HG03060 (cell line): ENCODE data around the gene SLC22A13.
"Not testable (repeated sequence)": the region's sequence is repeated elsewhere in the genome, so short reads cannot be mapped to it uniquely, and the experiment has no call there.

Experiments
- ATAC-seq: cut with Tn5 transposase; IDR thresholded peaks from one replicate; pipeline ENCODE4 v1.9.1; 2021; ENCODE audit warnings: low read depth, moderate number of reproducible peaks; ENCODE audit not compliant: unreplicated experiment

The SLC22A13 gene

DNA sequence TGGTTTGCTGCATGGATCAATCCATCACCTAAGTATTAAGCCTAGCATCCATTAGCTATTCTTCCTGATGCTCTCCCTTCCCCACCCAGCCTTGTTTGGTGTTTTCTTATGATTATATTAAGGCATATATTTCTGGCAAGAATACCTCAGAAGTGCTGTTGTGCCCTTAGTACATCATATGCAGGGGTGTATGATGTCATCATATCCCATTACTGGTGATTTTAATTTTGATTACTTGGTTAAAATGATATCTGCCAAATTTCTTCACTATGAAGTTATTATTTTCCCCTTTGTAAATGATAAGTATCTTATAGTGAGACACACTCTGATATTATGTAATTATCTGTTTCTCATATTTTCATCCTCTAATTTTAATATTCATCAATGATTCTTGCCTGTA, 31.9 kb downstream of the SLC22A13 start:
- ATAC-seq = no peak

DNA sequence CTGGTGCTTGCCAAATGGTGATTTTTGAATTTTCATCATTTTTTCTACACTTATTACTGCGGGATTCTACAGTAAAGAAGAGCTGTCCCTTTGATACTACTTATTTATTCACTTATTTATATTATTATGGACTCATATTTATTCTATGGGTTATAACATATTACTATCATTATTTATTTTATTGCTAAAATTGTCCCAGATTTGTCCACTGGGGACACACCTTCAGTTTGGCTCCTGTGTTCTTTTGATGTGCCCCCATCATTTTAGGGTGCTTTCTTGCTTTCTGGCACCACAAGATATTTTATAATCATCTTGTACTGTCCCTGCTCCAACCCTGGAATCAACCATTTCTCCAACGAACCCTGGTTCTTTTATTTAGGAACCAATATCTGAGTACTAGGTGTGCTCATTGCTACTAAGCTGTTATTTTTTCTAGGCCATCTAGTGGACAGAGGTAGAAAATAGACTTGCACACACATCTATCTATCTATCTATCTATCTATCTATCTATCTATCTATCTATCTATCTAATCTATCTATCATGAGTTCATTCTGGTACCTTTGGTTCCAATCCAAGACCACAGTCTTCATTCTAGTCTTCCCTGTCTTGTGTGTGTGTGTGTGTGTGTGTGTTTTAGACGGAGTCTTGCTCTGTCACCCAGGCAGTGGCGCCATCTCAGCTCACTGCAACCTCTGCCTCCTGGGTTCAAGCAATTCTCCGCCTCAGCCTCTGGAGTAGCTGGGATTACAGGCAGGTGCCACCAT, 32.5 kb downstream of the SLC22A13 start:
- no peak for ATAC-seq

DNA sequence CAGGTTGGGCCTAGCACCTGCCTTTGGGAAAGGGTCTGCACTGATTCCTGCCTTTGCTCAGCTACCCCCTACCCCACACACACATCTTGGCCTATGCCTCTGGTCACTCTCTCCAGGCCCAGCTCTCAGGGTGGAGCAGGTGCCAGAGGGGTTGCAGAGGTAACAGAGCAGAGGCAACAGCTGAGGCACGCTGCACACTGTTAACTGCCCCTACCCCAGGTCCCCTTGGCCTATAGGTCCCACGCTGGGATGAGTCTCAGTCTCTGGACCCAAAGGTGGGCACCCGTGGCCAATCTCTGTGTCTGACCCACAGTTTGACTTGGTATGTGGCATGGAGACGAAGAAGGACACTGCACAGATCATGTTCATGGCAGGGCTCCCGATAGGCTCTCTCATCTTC, 41.3 kb downstream of the SLC22A13 start:
- no peak for ATAC-seq

DNA sequence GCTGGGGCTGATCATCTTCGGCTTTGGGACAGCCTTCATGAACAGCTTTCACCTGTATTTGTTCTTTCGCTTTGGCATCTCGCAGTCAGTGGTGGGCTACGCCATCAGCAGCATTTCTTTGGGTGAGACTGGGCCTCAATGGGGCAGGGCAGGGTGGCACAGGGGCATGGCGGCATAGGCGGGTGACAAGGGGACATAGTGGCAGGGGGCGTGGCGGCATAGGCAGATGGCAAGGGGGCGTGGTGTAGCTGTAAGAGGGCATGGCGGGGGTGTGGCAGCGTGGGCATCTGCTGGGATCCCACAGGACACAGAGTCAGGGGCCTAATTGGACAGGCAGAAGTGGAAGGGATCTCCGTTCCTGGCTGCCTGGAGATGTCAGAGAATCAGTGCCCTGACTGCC, 42.0 kb downstream of the SLC22A13 start:
- no peak for ATAC-seq

DNA sequence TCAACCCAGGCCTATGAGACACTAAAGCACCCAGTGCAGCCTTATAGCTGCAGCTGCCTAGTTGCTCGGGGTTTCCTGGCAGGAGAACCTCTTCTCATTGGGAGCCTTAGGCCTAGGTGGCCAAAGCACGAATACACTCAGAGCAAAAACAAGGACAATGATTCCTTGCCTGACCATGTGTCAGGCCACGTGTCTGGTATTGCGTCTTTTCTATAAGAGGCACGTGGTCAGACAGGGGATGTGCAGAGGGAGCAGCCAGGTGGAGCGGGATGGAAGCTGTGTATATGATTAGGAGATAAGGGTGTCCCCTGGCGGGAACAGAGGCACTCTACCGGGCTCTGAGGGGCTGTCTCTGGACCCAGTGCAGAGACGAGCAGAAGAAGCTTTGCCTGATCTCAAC, 42.8 kb downstream of the SLC22A13 start:
- no peak for ATAC-seq

DNA sequence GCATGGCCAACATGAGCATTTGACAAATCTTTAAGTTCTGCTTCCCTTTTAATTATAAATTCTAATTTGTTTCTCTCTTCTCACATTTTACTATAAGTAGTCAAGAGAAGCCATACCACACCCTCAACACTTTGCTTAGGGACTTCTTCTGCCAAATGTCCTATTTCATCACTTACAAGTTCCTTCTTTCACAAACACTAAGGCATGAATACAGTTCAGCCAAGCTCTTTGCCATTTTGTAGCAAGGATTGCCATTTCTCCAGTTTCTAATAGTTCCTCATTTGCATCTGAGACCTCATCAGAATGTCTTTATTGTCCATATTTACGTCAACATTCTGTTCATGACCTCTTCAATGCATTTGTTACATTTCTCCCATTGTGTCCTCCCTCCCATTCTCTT, 45.9 kb downstream of the SLC22A13 start:
- ATAC-seq = no peak

DNA sequence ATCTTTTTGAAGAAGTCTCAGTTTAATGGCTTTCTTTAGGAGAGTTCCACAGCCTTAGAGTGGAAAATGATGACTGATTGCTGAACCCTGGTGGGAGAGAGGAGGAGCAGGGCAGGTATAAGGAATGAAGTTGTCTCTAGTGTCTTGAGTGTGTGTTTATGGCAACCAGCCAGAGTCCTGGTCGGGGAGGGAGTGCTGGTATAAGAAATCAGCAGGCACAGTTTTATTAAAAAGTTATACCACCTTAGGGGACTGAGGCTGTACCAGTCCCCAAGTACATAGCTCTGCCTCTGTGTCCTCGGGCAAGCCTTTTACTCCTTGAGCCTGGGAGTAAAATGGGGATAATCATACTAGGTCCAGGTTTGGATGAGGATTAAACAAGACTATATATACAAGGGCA, 46.3 kb downstream of the SLC22A13 start:
- no peak for ATAC-seq

DNA sequence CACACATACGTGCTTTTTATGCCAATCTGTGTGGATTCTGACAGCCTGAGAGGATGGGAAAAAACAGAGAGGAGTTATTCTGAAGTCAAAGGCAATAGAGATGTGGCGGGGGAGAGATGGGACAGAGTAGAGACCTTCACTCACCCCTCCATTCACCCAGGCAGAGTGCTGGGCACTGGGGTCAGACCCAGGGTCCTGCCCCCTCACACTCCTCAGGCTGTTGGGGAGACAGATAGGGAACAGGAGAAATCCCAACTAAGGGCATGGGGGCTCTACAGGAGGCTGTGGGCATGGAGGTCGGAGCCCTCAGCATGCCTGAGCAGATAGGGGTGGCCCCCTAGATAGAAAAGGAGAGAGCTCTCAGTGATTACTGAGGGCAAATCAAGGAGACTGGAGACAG, 46.7 kb downstream of the SLC22A13 start:
- ATAC-seq = no peak

DNA sequence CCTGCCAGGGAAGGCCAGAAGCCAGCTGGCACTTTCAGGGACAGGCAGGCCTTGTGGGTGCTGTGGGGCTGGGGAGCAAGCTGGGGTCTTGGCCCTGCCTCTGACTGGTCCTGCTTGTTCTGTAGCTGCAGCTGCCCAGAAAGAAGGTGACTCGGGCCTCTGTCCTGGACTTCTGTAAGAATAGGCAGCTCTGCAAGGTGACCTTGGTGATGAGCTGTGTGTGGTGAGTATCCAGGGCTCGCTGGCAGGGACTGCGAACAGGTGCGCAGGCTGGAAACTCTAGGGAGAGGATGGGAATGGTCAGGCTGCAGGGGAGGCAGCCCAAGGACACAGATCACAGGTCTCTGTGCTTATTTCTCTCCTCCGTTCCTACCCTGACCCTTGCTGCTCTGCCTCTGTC, 47.7 kb downstream of the SLC22A13 start:
- ATAC-seq = no peak

DNA sequence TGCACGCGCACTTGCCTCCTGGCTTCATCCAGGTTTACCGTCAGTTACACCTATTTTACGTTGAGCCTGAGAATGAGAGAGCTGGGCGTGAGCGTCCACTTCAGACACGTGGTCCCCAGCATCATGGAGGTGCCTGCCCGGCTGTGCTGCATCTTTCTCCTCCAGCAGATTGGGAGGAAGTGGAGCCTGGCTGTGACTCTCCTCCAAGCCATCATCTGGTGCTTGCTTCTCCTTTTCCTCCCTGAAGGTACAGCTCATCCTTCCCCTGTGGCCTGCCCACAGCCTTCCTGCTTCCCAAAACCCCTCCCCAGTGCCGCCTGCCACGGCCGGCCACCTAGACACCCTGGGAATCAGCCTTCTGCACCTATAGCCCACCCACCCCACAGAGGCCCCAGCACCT, 48.1 kb downstream of the SLC22A13 start:
- no peak for ATAC-seq

DNA sequence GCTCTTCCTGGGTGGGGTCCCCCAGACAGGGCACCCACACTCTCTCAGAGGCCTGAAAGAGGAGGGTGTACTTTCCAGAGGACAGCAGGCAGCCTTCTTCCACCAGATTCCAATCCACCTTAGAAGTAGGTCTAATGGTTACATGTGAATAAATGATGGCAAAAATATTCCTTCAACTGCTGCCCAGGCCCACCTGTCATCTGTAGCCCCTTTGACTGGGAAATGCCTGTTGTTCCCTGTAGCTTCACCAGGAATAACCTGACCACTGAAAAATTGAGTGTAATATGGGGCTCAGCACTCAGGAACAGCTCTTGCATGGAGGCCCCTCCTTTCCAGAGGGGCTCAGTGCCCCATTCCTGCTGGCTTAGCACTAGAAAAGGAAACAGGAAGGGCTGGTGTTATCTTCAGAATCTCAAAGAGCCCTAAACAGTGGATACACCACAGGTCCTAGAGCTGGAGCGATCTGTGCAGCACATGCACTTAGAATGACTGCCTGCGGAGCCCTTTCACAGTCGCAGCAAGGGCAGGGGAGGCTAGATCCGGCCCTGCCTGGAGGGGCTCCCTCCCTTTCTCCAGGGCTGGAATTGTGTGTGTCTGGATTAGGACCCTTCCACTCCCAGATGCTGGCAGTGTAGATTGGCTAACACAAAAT, 48.6 kb downstream of the SLC22A13 start:
- ATAC-seq = no peak

DNA sequence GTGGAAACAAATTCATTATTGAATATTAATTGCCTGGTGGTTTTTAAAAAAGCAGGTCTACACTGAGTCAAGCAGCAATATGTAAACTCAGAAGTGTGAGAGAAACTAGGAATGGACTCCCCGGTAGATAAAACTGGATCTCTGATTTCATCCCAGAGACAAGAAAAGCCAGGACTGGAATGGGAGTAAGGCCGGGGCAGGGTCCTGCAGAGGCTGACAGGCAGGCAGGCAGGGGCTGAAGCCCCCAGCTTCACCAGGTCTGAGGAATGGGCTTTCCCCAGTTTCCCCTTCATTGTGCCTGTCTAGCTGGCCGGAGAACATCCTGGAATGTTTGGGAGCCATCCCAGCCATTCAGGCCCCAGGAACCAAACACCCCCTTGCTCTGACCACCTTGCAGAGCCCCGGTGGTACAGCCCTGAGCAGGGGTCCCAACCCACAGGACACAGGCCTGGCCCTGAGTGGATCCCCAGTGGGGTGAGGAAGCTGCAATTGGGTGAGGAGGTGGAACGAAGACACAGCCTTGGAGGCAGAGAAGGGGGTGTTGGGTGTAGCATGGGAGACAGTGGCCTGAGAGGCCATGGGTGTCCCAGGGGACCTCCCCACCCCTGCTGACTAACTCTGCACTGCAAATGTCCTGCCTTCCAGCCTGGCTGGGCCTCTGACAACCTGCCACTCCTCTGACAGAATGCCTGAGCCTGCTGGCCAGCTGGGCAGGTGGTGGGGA, 49.3 kb downstream of the SLC22A13 start:
- ATAC-seq = no peak

DNA sequence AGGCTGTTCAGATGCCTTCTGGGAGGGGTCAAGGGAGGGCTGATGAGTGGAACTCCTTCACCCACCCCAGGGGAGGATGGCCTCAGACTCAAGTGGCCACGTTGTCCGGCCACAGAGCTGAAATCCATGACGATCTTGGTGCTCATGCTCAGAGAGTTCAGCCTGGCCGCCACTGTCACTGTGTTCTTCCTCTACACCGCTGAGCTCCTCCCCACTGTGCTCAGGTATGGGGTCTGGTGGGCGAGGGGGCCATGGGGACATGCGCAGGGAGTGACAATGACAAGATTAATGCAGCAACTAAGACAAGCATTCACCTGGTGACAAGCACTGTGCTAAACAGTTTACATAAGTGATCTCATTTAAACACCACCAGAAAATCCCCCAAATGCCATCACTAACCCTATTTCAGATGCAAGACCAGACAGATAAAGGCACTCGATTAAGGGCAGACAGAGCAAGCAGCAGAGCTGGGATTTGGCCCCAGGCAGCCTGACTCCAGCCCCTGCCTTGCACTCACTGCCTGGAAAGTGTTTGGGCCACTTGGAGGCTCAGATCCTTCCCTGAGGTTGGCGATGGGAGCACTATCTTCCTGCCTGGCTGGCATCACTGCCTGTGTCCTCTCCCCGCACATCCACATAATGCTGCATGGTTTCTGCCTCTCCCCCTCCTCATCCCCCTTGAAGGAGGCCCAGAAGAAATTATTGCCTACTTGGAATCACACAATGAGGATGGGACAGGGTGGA, 50.0 kb downstream of the SLC22A13 start:
- ATAC-seq = no peak

DNA sequence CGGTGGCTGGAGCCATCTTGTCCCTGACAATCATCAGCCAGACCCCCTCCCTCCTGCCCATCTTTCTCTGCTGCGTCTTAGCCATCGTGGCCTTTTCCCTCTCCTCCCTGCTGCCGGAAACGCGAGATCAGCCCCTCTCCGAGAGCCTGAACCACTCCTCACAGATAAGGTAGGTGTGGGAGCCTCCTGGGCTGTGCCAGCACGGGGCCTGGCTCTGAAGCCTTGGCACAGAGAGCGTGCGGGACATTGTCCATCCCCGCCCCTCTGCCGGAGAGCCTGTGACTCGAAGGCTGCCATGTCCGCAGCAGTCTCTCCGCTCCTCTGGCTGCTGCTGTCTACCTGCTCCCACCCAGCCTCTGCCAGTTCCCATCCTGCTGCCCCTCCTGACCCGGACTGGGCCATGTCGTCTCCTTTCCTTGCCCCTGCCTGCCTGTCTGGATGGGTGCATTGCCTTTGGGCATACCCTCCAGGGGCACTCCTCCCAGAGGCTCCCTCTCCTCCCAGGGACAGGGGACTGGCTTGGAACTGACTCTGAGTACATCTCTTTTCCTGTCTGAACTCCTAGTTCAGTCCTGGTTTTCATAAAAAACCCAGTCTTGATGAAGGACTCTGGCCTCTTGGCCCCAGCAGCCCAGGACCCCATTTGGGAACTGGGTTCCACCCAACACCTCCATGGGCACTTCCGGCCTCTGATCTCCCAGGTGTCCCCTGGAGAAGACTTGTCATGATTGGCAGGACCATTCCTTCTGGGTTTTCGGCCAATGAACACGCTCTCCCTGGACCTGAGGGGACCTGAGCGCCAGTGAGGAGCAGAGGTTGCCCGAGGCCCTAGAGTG, 51.0 kb downstream of the SLC22A13 start:
- ATAC-seq = no peak

DNA sequence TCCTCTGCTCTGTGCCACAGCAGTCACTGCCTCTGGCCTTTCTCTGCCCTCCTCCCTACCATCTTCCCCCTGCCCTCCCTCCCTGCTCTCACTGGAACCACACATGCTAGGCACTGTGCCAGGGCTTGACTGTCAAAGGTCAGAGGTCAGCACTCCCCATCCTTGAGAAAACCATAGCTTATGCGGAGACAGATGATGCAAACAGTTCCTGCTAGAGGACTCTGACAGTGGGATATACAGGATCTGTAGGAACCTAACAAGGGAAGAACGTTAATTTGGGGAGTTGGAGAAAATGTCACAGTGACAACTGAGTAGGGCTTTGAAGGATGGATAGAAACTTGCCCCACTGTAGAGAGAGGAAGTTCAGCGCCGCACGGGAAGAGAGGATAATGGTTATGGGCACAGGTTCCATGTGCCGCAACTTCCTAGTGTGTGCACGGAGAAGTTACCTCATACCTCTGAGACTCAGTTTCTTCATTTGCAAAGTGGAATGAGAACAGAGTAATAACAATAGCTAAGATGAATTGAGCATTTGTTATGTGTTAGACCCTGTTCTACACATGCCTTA, 51.7 kb downstream of the SLC22A13 start:
- ATAC-seq = no peak

DNA sequence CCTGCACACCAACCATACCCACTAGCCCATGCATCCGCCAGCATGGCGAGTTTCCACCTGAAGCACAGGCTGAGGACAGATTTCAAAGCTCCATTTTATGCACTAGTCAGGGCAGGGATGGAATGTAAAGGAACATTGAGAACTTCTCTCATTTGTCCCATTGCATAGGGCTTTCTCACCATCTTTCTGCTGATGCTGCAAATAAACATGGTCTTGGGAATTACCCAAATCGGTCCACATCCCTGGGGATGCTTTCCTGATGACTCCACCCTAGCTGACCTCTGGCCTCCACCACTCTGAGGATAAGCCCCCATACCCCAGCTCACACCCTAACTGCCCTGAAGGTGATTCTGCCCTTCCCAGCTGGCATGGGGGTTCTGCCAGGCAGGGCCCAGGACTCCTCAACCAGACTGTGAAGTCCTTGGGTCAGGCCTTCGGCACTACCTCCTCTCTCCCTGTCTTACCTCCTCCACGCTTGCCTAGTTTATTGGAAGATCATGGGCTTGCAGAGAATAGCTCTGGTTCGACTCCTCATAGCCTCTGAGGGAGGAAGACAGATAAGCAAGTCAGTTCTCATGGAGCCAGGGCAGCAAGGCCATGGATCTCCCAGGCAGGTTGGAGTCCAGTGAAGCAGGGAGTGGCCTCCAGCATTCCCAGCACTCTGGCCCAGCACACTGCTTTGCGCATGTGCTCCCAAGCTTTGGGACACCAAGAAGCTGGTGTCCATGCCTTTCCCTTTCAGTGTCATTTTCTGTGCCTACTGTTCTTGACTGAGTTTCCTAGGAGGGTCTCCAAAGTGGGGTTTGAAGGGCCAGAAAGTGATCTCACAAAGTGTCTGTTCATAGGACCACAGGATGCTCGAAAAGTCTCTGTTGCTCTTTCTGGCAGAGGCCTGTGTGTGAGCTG, 53.4 kb downstream of the SLC22A13 start:
- no peak for ATAC-seq

DNA sequence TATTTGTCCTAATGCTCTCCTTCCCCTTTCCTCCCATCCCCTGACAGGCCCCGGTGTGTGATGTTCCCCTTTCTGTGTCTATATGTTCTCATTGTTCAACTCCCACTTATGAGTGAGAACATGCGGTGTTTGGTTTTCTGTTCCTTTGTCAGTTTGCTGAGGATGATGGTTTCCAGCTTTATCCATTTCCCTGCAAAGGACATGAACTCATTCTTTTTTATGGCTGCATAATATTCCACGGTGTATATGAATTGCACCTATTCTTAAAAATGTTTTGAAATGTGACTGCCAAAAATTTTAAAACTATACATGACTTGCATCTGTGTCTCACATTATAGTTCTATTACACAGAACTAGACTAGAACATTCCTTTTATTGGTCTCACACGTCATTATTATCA, 55.0 kb downstream of the SLC22A13 start:
- not testable (repeated sequence) for ATAC-seq

DNA sequence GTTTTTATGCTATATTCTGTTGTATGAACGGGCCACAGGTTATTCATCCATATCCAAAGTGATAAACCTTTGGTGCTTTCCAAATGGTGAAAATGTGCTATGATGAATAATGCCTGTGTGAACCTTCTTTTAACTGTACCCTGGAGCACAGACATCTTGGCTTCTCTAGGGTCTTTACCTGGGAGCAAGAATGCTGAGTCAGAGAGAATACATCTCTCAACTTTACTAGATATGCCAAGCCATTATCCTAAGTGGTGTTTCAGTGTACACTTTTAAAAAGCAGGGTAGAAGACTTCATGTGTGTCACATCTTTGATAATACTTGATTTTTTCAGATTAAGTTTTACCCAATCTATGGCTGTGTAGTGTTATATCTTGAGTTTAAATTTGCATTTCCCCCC, 57.4 kb downstream of the SLC22A13 start:
- ATAC-seq = no peak

DNA sequence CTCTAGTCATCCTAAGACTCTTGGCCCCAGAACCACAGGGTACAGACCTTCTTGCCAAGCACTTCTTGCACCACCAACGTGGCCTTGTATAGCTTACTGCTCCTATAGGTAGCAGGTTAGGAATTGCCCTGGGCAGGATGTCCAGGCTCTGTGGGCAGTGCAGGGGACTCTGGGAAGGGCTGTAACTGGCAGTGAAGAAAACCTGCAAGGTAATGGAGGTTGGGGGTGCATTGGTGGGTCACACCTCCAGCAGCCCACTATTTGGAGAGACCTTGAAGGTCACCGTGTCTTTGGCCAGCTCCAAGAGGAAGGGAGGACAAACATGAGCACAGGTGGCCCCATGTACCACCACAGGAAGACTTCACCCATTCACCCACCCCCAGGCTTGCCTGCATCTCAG, 59.6 kb downstream of the SLC22A13 start:
- no peak for ATAC-seq
